MM.1S (cell line): ENCODE measurements around the gene EIF5AL1.

Source experiments
- EZH2phosphoT487 ChIP-seq: fragments of 300-600 bp; sonication (generic); IDR thresholded peaks from 2 replicates; pipeline ENCODE4 v1.6.1; 2018; ENCODE audit warnings: antibody characterized with exemption, low read length
- TF ChIP-seq, protein P1 (sequence below): fragments of 300-600 bp; sonication (generic); IDR thresholded peaks from 2 replicates; pipeline ENCODE4 v1.5.1; 2016; ENCODE audit warnings: antibody characterized with exemption, low read length, mixed read lengths

DNA sequence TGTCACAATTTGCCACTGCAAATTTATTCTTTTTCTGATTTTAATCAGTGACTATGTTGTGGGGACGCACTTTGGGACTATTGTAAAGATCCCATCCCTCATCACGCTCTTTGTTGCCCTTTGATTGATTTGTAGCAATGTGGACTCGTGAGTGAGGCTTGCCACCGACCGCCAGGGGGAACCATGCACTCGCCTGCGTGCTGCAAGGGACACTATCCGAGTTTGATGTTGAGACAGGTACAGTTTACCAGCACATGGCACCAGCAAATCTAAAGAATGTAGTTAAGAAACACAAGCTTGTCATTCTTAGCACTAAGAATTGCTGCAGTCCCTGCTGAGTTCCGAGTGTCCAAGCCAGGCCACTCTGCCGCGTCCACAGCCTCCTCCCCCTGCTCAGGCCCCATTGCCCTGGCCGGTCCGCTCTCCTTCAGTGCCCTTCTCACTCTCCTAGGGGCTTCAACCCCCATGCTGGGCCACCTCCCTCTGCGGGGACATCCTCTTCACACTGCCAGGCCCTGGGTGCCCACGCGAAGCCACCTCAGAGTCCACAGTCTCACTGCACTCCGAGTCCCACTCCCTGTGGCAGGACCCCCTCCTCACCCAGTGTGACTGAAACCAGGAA is 49.9 kb downstream of the EIF5AL1 start:
- no peak for TF ChIP-seq EZH2phosphoT487
- TF ChIP-seq, protein P1, sequence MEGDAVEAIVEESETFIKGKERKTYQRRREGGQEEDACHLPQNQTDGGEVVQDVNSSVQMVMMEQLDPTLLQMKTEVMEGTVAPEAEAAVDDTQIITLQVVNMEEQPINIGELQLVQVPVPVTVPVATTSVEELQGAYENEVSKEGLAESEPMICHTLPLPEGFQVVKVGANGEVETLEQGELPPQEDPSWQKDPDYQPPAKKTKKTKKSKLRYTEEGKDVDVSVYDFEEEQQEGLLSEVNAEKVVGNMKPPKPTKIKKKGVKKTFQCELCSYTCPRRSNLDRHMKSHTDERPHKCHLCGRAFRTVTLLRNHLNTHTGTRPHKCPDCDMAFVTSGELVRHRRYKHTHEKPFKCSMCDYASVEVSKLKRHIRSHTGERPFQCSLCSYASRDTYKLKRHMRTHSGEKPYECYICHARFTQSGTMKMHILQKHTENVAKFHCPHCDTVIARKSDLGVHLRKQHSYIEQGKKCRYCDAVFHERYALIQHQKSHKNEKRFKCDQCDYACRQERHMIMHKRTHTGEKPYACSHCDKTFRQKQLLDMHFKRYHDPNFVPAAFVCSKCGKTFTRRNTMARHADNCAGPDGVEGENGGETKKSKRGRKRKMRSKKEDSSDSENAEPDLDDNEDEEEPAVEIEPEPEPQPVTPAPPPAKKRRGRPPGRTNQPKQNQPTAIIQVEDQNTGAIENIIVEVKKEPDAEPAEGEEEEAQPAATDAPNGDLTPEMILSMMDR: peak; percentile 97
